Ovary (tissue), 9 donors: ENCODE results near the gene CYP2C18. TPM values are rescaled to one million over a fixed set of nuclear protein-coding genes. Genes with fewer than 3 reads are reported as not detected.
"Not testable (repeated sequence)": the region's sequence is repeated elsewhere in the genome, so short reads cannot be mapped to it uniquely, and the experiment has no call there.

ENCODE experiments used
- DNase-seq, 5 donors: peaks; one replicate each; pipeline ENCODE4 v3.0.0-alpha.2; 2019 to 2020
- H3K27ac ChIP-seq, 2 donors: fragments of 200-600 bp; one replicate each; pipeline versions ENCODE4 v1.5.1 to v1.8.0; 2019 to 2022
- H3K27me3 ChIP-seq: fragments of 200-600 bp; one replicate; pipeline ENCODE4 v1.8.0; 2022
- H3K36me3 ChIP-seq: fragments of 200-600 bp; sonication (generic); one replicate; pipeline ENCODE4 v1.5.1; 2019
- H3K4me1 ChIP-seq: one replicate; pipeline ENCODE4 v1.8.1; 2013; ENCODE audit warnings: mild to moderate bottlenecking, moderate library complexity; ENCODE audit not compliant: insufficient read depth
- H3K4me3 ChIP-seq: fragments of 200-600 bp; sonication (generic); one replicate; pipeline ENCODE4 v1.5.1; 2017
- H3K9me3 ChIP-seq, 2 donors: fragments of 200-600 bp in 1 of 2; sonication (generic) in 1 of 2; one replicate each; pipeline versions ENCODE4 v1.5.1 to v1.8.1; 2013 to 2019; ENCODE audit warnings: mild to moderate bottlenecking in 1 of 2, moderate library complexity in 1 of 2
- CTCF ChIP-seq, 3 donors: fragments of 450-650 bp in 2 of 3; fragments of 200-600 bp in 1 of 3; IDR thresholded peaks; one replicate each; pipeline versions ENCODE4 v1.5.1 to v1.8.0; 2016 to 2022; ENCODE audit warnings: antibody characterized with exemption in 3 of 3, mild to moderate bottlenecking in 1 of 3
- EP300 ChIP-seq: sonication (generic); formaldehyde crosslinking; IDR thresholded peaks from one replicate; pipeline ENCODE4 v1.6.1; 2017; ENCODE audit warnings: antibody characterized with exemption
- POLR2A ChIP-seq: fragments of 450-650 bp; IDR thresholded peaks from one replicate; pipeline ENCODE4 v1.6.1; 2017; ENCODE audit warnings: antibody characterized with exemption, mild to moderate bottlenecking, moderate library complexity
- WGBS, 3 donors: extraction: QIAGEN DNeasy Blood & Tissue Kit in 1 of 3; methylation state at CpG; one replicate each; pipeline versions ENCODE4 v1.1.5 to v1.1.7; 2013 to 2017; 5-methylcytosine and 5-hydroxymethylcytosine counted together
- intact Hi-C, 4 donors: fragments of 100-400 bp; cut with DNase I; formaldehyde crosslinking; loops; one replicate each; pipeline versions ENCODE4 v1.11.0 to v1.15.1; 2022 to 2023
- polyA plus RNA-seq, 2 donors: library from polyadenylated mRNA; stranded (reverse); fragments of 200-250 nt in 1 of 2; fragments of 350-450 nt in 1 of 2; fragmentation: Illumina TruSeq in 1 of 2; extraction: RNeasy Lipid Tissue Mini Kit (QIAGEN cat#74804) in 1 of 2; gene quantifications; one replicate each; pipeline ENCODE4 v1.2.3, GENCODE V29; 2013 to 2014
- total RNA-seq, 7 donors: library from RNA; depleted of rRNA in 2 of 7; stranded (reverse); fragments of >200 nt in 2 of 7; fragmentation: NEBNext Ultra II Directional in 3 of 7; extraction: Animal tissue kit (Norgen Biotek cat#: 25700) in 3 of 7; gene quantifications; one replicate each; pipeline versions ENCODE4 v1.1.0 to v1.2.4, GENCODE V29; 2016 to 2023
- donor health status: DM: no; HTN: no; CAD: no; lungs with moderate emphysema.
- donor health status: DM: no; HTN: no; CAD: no.
- donor health status: Bipolar disorder and iron deficiency.
- donor health status: DM: yes; HTN: yes; CAD: no.
- donor health status: DM: no; HTN: no; CAD: no.
- donor health status: DM: yes; HTN: yes; CAD: no.

The CYP2C18 gene
- total and polyA plus RNA-seq, 9 donors, result 0.08 to 0.24 TPM; not detected in 7

DNA sequence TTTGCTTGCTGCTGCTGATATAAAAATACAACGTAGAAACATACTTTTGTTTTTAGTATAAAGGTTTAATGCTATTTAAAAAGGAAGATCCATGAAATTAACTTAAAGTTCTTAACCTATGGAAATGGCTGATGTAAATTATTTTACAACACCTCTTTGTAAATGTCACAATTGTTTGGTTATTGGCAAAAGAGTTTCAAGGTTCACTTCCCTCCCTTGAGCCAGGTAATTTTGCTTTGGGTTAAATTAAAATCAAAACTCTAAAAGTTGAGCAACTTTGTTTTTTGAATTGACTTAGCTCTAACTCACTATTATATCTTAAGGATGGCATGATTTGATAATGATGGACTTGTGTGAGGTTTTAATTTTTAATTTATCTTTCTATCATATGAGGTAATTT, 39.2 kb upstream of the CYP2C18 start:
- TF ChIP-seq POLR2A, result no peak
- TF ChIP-seq EP300, result no peak
- no peak for TF ChIP-seq CTCF (IDR thresholded peaks at IDR 0.05)
- H3K36me3 ChIP-seq, result no peaks in the 10 kb centered on the region
- intact Hi-C loops, result no loop called here
- no peaks in the 10 kb centered on the region for H3K4me1 ChIP-seq
- no peak for DNase-seq
- no peaks in the 10 kb centered on the region for H3K27me3 ChIP-seq
- WGBS, 3 donors, result 19 to 51% (median 22%) methylated on average over 1 of the region's 1 CpG
- no peaks in the 10 kb centered on the region for H3K9me3 ChIP-seq
- no peak overlapping the region for H3K4me3 ChIP-seq
- H3K27ac ChIP-seq, result no peak overlapping the region

DNA sequence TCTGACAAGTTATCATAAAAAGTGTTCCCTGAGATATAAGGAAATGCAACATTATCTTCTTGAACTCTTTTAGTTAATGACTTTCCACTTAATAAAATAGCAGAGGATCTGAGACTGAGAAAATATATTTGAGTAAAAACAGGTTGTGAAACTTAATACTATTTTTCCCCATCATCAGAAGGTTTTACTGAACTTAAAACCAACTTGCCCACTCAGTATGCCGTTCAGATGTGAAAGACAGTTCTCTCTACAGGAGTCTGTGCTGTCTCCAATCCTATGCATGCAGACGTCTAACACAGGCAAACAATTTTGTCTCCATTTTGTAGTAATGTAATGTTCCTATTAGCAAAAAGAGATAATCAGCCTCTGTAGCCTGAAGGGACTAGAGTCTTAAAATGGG, 38.2 kb upstream of the CYP2C18 start:
- H3K4me3 ChIP-seq, result no peak overlapping the region
- no peaks in the 10 kb centered on the region for H3K4me1 ChIP-seq
- H3K27me3 ChIP-seq, result no peaks in the 10 kb centered on the region
- no peak overlapping the region for H3K27ac ChIP-seq
- 37 to 54% (median 41%) methylated on average over 2 of the region's 2 CpGs for WGBS, 3 donors
- no peak for DNase-seq
- no peaks in the 10 kb centered on the region for H3K36me3 ChIP-seq
- TF ChIP-seq POLR2A (no peak), EP300 (no peak), CTCF (IDR thresholded peaks at IDR 0.05) (no peak)
- intact Hi-C loops, result no loop called here
- H3K9me3 ChIP-seq, result no peaks in the 10 kb centered on the region

- H3K27me3 ChIP-seq, H3K4me1 ChIP-seq, H3K27ac ChIP-seq, intact Hi-C loops, H3K9me3 ChIP-seq, H3K4me3 ChIP-seq, H3K36me3 ChIP-seq, DNase-seq: not testable (repeated sequence)
Measured at GRCh38 chr10:94655201-94655600, 28.3 kb upstream of the CYP2C18 start.

- 72 to 93% (median 75%) methylated on average over 4 of the region's 4 CpGs for WGBS, 3 donors
- H3K9me3 ChIP-seq, result not testable (repeated sequence)
Measured at GRCh38 chr10:94663061-94663460, 20.5 kb upstream of the CYP2C18 start.

GRCh38 chr10:94666391-94667102, 17.0 kb upstream of the CYP2C18 start:
- DNase-seq, result no peak
- WGBS, 3 donors, result 59 to 64% (median 62%) methylated on average over 6 of the region's 6 CpGs
- intact Hi-C loops, result no loop called here

More at GRCh38 chr10:94663061-94663460, 20.5 kb upstream of the CYP2C18 start:
- H3K27me3 ChIP-seq, H3K4me3 ChIP-seq, intact Hi-C loops, H3K36me3 ChIP-seq, H3K4me1 ChIP-seq, DNase-seq, H3K27ac ChIP-seq: not testable (repeated sequence)

More at GRCh38 chr10:94666391-94667102, 17.0 kb upstream of the CYP2C18 start:
- H3K9me3 ChIP-seq, result no peaks in the 10 kb centered on the region
- H3K4me1 ChIP-seq, result no peaks in the 10 kb centered on the region
- TF ChIP-seq POLR2A (no peak), CTCF (IDR thresholded peaks at IDR 0.05) (no peak), EP300 (no peak)
- no peaks in the 10 kb centered on the region for H3K36me3 ChIP-seq
- H3K4me3 ChIP-seq, result no peak overlapping the region
- H3K27ac ChIP-seq, result no peak overlapping the region
- no peaks in the 10 kb centered on the region for H3K27me3 ChIP-seq
